HG03575 (cell line): Measurements from ENCODE around the gene KRT3.
"Not testable (repeated sequence)": the region's sequence is repeated elsewhere in the genome, so short reads cannot be mapped to it uniquely, and the experiment has no call there.

Experiments used
- ATAC-seq: cut with Tn5 transposase; IDR thresholded peaks from one replicate; pipeline ENCODE4 v1.9.1; 2021; ENCODE audit not compliant: unreplicated experiment, insufficient number of reproducible peaks, low FRiP score; ENCODE audit errors: extremely low read depth

KRT3 gene

GRCh38 chr12:52802442-52802841 lies 6.5 kb upstream of the KRT3 start:
- no peak for ATAC-seq

GRCh38 chr12:52801773-52802172 lies 5.9 kb upstream of the KRT3 start:
- ATAC-seq: no peak

- ATAC-seq: no peak
Measured at GRCh38 chr12:52800259-52800917, 4.5 kb upstream of the KRT3 start.

- ATAC-seq: no peak
Measured at GRCh38 chr12:52799505-52800211, 3.7 kb upstream of the KRT3 start.

- ATAC-seq: no peak
Measured at GRCh38 chr12:52798671-52799504, 3.0 kb upstream of the KRT3 start.

- no peak for ATAC-seq
Measured at GRCh38 chr12:52798003-52798670, 2.2 kb upstream of the KRT3 start.

GRCh38 chr12:52797529-52797894 lies 1.6 kb upstream of the KRT3 start:
- ATAC-seq: no peak

- ATAC-seq: no peak
Measured at GRCh38 chr12:52796839-52797528, 1.1 kb upstream of the KRT3 start.

- ATAC-seq: no peak
Measured at GRCh38 chr12:52796429-52796794, 495 bp upstream of the KRT3 start.

- not testable (repeated sequence) for ATAC-seq
Measured at GRCh38 chr12:52795332-52795674, 614 bp downstream of the KRT3 start.

- ATAC-seq: no peak
Measured at GRCh38 chr12:52794479-52795331, 1.2 kb downstream of the KRT3 start.

- ATAC-seq: no peak
Measured at GRCh38 chr12:52792185-52793029, 3.5 kb downstream of the KRT3 start.

- ATAC-seq: no peak
Measured at GRCh38 chr12:52791271-52792184, 4.4 kb downstream of the KRT3 start.

GRCh38 chr12:52790427-52791270 lies 5.3 kb downstream of the KRT3 start:
- ATAC-seq: no peak

- ATAC-seq: no peak
Measured at GRCh38 chr12:52789637-52790426, 6.1 kb downstream of the KRT3 start.
